ENCODE data around the gene HM13.

The HM13 gene

GRCh38 chr20:31617432-31618104, 103.3 kb downstream of the HM13 start:
- no peak for DNase-seq
